Fibroblast of pulmonary artery (primary cell): ENCODE measurements around the gene LARGE1.

Experiments used
- DNase-seq: peaks from one replicate; pipeline ENCODE4 v3.0.0-alpha.2; 2010; ENCODE audit warnings: low read depth
- H3K4me3 ChIP-seq: replicated peaks from 2 replicates; pipeline ENCODE4 v1.5.1; 2011; ENCODE audit warnings: low read depth, mild to moderate bottlenecking, control low read depth, low read length, moderate library complexity
- TF ChIP-seq, protein P1 (sequence below): IDR thresholded peaks from 2 replicates; pipeline ENCODE4 v1.5.1; 2011; ENCODE audit warnings: mild to moderate bottlenecking, control low read depth, low read length, inconsistent platforms; ENCODE audit errors: missing control alignments

LARGE1 gene

DNA sequence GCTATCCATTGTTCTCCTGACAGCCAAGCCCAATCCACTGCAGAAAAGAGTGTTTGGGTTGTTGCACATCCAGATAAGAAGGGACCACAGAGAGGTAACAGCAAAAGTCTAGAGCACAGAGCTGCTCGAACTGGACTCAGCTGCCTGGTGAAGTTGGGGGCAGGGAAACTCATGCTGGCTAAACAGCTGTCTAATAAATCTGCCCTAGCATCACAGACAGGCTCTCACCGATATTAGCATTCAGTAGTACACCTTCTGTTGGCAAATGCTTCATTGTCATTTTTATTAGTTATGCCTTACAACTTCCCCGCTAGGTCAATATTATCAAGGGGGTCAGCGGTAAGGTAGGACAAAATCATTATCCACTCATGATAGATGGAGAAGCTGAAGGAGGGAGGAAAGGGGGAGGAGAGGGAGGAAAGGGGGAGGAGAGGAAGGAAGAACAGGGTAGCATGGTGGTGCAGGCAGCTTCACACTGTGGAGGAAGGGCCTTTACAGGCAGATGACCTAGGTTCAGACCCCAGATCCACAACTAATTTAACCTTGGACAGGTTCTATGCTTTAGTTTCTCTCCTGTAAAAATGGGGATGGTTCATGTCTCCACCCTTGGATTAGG, 102.7 kb downstream of the LARGE1 start:
- H3K4me3 ChIP-seq, result no peak overlapping the region
- DNase-seq, result no peak
- TF ChIP-seq, protein P1, sequence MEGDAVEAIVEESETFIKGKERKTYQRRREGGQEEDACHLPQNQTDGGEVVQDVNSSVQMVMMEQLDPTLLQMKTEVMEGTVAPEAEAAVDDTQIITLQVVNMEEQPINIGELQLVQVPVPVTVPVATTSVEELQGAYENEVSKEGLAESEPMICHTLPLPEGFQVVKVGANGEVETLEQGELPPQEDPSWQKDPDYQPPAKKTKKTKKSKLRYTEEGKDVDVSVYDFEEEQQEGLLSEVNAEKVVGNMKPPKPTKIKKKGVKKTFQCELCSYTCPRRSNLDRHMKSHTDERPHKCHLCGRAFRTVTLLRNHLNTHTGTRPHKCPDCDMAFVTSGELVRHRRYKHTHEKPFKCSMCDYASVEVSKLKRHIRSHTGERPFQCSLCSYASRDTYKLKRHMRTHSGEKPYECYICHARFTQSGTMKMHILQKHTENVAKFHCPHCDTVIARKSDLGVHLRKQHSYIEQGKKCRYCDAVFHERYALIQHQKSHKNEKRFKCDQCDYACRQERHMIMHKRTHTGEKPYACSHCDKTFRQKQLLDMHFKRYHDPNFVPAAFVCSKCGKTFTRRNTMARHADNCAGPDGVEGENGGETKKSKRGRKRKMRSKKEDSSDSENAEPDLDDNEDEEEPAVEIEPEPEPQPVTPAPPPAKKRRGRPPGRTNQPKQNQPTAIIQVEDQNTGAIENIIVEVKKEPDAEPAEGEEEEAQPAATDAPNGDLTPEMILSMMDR, result no peak

DNA sequence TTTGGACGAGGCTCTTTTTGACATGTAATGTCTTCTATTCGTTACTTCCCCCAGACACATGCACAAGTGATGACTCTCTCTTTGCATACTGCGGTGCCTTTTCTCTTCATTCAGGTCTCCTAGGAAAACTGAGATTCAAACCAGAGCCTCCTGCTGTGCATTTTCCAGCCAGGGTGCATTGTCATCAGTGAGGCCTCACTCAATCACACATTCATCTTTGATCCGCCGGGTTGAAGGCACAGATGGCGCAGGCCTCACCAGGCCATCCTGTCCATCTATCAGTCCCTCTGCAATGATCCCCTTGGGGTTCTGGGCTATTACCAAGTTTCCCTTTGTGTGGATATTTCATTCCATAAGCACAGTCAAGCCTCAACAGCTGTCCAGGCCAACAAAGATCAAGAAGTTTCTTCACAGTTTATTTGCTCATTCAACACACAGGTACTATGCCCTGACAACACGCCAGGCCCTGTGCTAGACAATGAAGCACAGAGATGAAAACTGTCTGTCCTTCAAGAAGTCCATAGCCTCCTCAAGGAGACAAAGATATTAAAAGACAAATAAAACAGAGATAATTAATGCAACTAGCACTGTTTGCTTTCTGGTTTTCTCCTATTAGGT, 107.8 kb downstream of the LARGE1 start:
- no peak overlapping the region for H3K4me3 ChIP-seq
- TF ChIP-seq, protein P1, result no peak
- DNase-seq, result no peak

- no peak overlapping the region for H3K4me3 ChIP-seq
- DNase-seq, result peak; percentile 73
- TF ChIP-seq, protein P1, result no peak
Measured at GRCh38 chr22:33811686-33812085, 108.6 kb downstream of the LARGE1 start.

DNA sequence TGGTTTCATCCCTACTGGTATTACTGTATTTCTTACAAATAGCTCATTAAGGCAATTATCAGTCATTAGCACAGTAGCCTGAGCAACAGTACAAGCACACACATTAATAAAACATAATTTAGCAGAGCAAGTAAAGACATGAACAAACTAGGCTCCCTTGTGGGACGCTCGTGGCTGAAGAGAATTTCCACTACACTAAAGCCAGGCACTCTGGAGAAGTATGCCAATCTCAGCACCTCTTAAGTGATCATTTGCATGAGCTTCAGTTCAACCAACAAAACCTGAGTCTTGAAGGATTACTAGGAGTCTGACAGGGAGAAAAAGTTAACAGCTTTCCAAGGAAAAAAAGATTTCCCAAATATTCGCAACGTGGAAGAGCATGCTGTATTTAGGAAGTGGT, 109.1 kb downstream of the LARGE1 start:
- TF ChIP-seq, protein P1, result no peak
- H3K4me3 ChIP-seq, result no peak overlapping the region
- DNase-seq, result no peak

DNA sequence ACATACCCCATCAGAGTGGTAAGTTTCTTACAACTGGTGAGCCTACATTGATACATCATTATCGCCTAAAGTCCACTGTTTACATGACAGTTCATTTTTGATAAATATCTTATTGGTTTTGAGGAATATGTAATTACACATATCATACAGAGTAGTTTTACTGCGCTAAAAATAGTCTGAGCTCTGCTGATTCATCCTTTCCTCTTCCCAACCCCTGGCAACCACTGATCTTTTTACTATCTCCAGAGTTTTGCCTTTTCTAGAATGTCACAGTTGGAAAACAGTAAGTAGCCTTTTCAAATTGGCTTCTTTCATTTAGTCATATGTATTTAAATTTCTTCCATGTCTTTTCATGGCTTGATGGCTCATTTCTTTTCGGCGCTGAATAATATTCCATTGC, 112.8 kb downstream of the LARGE1 start:
- H3K4me3 ChIP-seq, result no peak overlapping the region
- TF ChIP-seq, protein P1, result no peak
- DNase-seq, result peak; percentile 35

- no peak overlapping the region for H3K4me3 ChIP-seq
- TF ChIP-seq, protein P1, result no peak
- DNase-seq, result no peak
Measured at GRCh38 chr22:33806191-33806590, 114.1 kb downstream of the LARGE1 start.
